Hematopoietic multipotent progenitor cell treated with erythropoietin and hydrocortisone succinate and interleukin-3 and kit ligand, for 8 days (in vitro differentiated cells): Measurements from ENCODE around the gene ZNF500.

ENCODE experiments used
- DNase-seq: peaks from one replicate; pipeline ENCODE4 v3.0.0-alpha.2; 2015

Gene ZNF500

DNA sequence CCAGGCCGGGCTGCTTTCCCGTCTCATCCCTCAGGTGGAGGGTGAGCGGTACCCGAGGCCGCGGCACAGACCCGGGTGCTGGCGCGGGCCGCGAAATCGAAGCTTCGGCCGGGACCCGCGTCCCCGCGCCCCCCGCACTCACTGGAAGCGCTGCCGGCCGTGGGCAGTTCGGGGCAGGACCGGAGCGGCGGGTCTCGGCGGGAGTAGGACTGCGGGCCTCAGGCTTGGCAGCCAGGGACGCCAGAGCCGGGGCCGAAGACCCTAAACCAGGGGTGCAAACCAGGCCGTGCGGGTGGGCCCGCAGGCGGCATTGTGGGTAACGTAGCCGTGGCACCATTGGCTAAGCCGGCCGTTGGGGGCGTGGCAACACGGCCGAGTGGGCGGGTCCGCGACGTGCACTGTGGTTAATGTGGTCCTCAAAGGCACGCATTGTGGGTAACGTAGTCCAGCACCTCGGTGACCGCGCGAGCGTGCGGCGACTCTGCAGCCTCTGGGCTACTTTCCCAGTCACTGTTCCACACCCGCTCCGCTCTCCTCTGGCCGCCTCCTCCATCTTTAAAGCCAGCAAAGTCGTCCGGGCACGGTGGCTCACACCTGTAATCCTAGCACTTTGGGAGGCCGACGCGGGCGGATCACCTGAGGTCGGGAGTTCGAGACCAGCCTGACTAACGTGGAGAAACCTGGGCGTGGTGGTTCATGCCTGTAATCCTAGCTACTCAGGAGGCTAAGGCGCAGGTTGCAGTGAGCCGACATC, at the start of gene ZNF500:
ZNF500 (minus strand) TSS at position 288 of the 754 bp plus-strand sequence. CDS start 1,184 bp downstream, outside the sequence.
- peak; percentile 95 for DNase-seq

DNA sequence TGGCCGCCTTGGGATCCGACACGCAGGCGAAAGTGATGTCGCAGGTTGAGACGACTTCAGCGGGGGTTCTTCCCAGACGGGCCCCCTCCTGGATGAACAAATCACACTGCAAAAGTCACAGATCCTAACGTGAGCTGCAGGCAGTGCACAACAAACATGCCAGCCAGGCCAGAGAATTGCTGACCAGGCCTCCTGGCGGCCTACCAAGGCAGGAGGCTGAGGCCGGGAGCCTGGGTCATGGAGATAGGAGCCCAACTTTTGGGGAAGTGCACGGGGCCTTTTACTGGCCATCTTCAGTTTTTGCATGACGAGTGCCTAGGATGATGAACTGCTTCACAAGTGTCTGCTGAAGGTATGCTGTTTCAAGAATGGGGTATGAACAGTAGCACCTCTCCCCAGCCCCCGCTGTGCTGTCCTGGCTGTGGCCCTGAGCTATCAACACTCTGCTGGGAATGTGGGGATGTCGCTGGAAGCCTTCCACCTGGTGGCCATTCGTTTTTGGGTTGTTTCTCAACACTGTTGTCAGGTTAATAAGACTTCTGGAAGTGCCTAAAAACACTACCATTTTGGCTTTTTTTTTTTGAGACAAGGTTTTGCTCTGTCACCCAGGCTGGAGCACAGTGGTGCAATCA, 47.7 kb upstream of the ZNF500 start:
- DNase-seq: no peak

DNA sequence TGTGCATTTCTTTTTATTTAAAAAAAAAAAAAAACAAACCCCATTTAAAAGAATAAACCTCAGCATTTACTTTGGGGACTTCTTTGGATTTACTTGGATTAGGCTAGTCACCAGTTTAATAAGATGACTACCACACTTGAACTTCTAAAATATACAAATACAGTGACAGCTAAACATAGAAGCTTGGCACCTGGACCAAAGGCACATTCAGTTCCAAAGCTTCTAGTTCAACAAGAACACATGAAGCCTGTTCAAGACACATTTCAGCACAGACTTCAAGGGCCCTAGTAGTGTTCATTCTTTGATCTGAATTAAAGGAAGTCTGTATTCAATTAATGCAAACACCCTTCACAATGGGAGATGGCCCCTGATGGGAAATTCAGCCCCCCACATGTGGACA, 47.1 kb upstream of the ZNF500 start:
- DNase-seq: no peak

GRCh38 chr16:4813251-4814003, 46.5 kb upstream of the ZNF500 start:
- no peak for DNase-seq

DNA sequence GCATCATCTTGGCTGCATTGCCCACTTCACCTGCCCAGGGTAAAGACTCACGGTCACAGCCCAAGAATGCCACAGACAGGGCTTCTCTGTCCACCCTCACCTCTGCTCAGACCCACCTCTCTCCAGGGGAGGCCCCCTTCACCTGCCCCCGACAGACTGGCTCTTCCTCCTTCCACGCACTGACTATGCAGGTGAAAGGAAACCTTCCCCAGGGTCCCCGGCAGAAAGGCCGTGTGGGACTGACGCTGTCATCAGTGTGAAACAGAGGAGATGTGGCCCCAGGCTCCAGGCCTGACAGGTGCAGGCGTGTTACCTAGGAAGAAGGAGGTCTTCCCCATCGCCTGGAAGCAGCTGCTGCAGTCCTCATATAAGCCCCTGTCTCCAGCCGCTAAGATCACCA, 44.8 kb upstream of the ZNF500 start:
- DNase-seq: no peak

- no peak for DNase-seq
Observed at GRCh38 chr16:4811242-4811641, 44.3 kb upstream of the ZNF500 start.

DNA sequence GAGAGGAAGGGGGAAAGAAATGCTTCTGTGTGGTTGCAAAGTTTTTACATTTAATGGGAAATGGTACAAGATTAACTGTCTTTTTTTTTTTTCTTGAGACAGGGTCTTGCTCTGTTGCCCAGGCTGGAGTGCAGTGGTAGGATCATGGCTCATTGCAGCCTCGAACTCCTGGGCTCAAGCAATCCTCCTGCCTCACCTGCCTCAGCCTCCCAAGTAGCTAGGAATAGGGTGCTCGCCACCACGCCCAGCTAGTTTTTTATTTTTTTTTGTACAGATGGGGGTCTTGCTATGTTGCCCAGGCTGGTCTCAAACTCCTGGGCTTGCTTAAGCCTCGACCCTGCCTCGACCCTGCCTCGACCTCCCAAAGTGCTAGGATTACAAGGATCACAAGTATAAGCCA, 39.3 kb upstream of the ZNF500 start:
- DNase-seq: no peak

DNA sequence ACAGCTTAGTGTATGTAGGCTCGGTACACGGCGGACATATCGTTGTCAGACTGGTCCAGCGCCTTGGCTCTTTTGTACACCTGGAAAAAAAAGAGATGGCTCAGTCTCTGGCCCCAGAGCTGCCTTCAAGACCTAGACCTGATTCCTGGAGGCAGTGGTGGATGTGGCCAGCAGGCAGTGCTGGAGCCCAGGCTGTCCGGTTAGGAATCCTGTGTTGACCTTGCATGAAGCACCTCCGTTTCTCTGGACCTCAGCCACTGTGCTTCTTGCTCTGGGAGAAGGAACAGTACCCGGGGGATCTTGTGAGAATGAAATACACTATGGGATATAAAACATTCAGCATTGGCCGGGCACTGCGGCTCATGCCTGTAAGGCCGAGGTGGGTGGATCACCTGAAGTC, 38.3 kb upstream of the ZNF500 start:
- no peak for DNase-seq

GRCh38 chr16:4803898-4804762, 37.2 kb upstream of the ZNF500 start:
- DNase-seq: no peak

- no peak for DNase-seq
Observed at GRCh38 chr16:4803401-4803844, 36.5 kb upstream of the ZNF500 start.

DNA sequence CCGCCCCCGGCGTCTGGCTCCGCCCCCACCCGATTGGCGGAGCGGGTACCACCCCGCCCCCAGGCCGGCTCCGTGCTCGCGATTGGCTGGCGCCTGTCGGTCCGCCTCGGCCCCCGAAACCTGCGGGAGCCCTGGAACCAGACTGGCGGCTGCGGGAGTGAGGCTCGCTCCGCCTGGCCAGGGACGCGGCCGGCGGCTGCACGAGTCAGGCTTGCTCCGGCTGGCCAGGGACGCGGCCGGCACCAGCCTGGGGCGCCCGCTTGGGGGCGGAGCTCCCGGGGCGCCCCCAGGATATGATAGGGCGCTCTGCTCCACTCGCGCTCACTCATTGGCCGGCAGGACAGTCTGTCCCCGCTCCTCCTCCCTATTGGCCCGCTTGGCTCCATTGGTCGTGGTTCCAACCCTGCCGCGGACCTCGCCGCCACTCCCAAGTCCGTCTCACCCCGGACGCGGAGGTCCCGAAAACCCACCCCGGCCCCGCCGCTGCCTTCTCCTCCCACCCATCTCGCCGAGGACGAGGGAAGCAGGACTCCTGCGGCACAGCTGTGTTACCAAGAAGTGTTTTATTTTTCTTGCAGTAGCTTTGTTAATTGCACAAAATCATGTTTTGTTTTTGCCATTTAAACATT, 35.8 kb upstream of the ZNF500 start:
- DNase-seq: peak; percentile 94

DNA sequence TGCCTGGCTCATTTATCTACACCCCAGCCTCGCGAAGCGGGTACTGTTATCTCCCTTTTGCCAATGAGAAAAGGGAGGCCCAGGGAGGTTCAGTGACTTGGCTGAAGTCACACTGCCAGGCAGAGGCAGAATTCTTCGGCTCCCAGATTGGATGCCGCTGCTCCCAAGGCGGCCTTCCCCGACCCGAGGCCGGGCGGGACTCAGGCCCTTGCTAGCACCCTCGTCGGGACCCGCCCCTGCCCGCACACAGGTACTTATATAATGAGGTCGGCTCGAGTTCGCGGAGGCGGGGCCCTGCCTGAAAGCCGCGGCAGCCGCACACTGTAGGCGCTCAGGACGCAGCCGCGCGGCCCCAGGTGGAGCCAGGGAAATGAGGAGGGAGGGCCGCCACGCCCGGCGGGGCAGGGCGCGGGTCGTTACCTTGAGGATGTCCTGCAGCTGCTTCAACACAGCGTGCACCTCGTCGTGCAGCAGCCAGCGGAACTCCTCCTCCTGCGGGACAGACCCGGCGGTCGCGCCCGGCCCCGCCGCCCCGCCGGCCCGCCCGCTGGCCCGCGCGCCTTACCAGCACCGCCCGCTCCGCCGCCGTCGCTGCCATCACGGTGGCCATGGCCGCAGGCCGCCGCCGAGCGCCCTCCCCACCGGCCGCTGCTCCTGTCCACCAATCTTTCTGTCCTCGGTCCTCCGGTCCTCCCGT, 35.1 kb upstream of the ZNF500 start, which contains the start of gene ROGDI:
ROGDI (minus strand) TSS at position 672 of the 697 bp plus-strand sequence; CDS start at position 610, 62 bp downstream.
- DNase-seq: peak; percentile 92

- DNase-seq: no peak
Observed at GRCh38 chr16:4801051-4801961, 34.3 kb upstream of the ZNF500 start.

DNA sequence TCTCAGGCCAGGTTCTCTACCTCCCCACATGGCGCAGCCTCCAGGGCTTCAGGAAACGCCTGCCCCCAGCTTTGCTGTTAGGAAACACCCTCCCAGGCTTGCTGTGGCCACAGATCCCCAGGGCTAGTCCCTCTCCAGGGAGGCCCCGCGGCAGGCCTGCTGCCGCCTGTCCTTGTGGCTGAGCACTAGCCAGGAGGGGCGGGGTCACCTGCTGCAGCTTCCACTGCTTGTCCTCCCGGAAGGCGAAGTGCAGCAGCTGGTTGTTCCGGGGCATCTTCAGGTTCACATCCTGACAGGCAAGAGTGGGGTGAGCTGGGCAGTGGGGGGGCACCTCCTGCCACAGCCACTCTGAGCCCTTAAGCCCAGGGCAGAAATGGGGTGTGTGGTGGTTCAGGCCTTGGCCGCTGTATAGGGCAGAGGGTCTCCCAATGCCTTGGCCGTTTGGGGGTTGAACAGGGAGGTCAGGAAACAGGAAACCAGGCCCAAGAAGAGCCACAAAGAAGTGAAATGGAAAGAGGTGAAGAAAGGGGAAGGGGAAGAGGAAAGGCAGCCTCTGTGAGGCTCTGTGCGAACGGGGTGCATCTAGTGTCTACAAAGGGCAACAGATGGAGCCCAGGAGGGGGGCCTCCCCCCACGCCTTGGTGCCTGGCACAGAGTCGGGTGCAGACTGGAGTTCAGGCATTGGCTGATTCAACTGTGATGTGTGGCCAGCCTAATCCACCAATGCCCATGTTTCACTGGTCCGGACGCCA, 33.5 kb upstream of the ZNF500 start:
- peak; percentile 53 for DNase-seq

GRCh38 chr16:4799171-4799855, 32.4 kb upstream of the ZNF500 start:
- DNase-seq: no peak

GRCh38 chr16:4798456-4798855, 31.5 kb upstream of the ZNF500 start:
- no peak for DNase-seq

DNA sequence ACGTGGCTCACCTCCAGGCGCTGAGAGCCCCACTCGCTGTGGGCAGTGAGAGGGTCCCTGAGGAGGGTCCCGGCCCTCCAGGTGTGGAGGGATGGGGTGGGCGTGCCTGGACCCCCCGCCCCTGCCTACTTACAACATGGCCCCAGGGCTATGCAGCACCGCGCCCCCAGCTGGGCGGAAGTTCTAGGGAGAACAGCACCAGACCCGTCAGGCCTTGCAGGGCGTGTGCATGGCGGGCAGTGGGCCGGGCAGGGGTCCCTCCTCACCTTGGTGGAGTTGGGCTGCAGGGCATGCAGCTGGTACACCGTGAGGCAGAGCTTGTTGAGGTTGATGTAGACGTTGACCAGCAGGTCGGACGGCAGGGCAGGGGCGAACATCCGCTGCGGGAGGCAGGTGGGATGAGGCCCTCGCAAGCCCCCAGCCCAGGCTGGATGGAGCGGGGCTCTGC, 30.9 kb upstream of the ZNF500 start:
- no peak for DNase-seq

DNA sequence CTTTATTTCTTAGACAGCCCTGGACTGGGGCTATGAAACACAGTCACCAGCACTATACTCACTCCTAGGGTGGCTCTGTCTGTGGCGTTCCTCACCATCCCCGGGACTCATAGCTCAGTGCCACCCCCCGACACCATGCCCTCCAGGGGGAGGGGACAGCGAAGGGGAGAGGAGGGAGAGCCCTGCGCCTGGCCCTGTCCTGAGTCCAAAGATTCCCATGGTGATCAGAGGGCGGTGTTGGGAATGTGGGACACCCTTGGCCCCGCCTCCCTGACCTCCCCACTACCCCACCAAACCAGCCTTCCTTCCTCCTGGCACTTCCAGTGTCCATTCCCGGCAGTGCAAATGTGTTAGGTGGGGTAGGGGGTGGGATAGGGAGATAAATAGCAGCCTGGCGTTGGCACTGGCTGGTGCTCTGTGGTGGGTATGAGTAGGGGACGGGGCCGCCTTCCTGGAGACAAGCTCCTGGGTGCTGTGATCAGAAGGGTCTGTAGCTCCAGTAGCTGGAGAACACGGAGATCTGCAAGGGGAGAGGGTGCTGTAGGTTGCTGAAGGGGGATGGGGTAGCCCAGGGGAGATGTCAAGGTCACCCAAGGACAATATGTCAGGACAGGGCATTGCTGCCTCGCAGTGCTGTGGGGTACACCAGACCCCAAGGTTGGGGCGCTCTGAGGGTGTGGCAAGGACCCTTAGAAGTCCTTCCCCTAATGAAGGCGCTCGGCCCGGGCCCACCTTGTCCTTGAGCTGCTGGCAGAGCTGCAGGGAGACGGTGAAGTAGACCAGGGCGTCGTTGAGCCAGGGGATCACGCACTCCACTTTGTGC, 30.2 kb upstream of the ZNF500 start:
- no peak for DNase-seq
